KMS-11 (cell line): ENCODE measurements around the gene SRXN1.

Source experiments
- H2AFZ ChIP-seq: fragments of 200-600 bp; sonication (generic); 2 replicates; pipeline ENCODE4 v1.6.1; 2016; ENCODE audit warnings: antibody characterized with exemption, mixed run types, low read depth
- H3K27ac ChIP-seq: fragments of 200-600 bp; sonication (generic); 2 replicates; pipeline ENCODE4 v1.6.1; 2016; ENCODE audit warnings: mild to moderate bottlenecking, mixed run types
- H3K27me3 ChIP-seq: fragments of 200-600 bp; sonication (generic); 2 replicates; pipeline ENCODE4 v1.6.1; 2017; ENCODE audit warnings: mild to moderate bottlenecking, low read depth, mixed run types, moderate library complexity; ENCODE audit not compliant: insufficient read depth
- H3K36me3 ChIP-seq: fragments of 200-600 bp; sonication (generic); 2 replicates; pipeline ENCODE4 v1.6.1; 2017; ENCODE audit warnings: mild to moderate bottlenecking, mixed run types; ENCODE audit not compliant: insufficient read depth
- H3K4me1 ChIP-seq: fragments of 200-600 bp; sonication (generic); 2 replicates; pipeline ENCODE4 v1.6.1; 2016; ENCODE audit warnings: mild to moderate bottlenecking, low read depth, mixed run types; ENCODE audit not compliant: poor library complexity, severe bottlenecking
- H3K4me2 ChIP-seq: fragments of 200-600 bp; sonication (generic); 2 replicates; pipeline ENCODE4 v1.7.0; 2016; ENCODE audit warnings: mild to moderate bottlenecking, mixed run types
- H3K4me3 ChIP-seq: fragments of 200-600 bp; sonication (generic); IDR thresholded peaks from 2 replicates; pipeline ENCODE4 v1.6.1; 2017; ENCODE audit warnings: low read depth, low read length, mixed read lengths; ENCODE audit not compliant: insufficient read depth
- H3K79me2 ChIP-seq: fragments of 200-600 bp; sonication (generic); 2 replicates; pipeline ENCODE4 v1.6.1; 2016; ENCODE audit warnings: low read depth, mixed run types; ENCODE audit not compliant: insufficient read depth
- H3K9ac ChIP-seq: fragments of 200-600 bp; sonication (generic); 2 replicates; pipeline ENCODE4 v1.6.1; 2016; ENCODE audit warnings: mild to moderate bottlenecking, mixed run types
- H4K20me1 ChIP-seq: fragments of 200-600 bp; sonication (generic); 2 replicates; pipeline ENCODE4 v1.6.1; 2016; ENCODE audit warnings: mild to moderate bottlenecking, mixed run types; ENCODE audit not compliant: insufficient read depth
- TF ChIP-seq, protein P1 (sequence below): fragments of 200-600 bp; sonication (generic); conservative IDR thresholded peaks from 2 replicates; pipeline ENCODE4 v1.6.1; 2017; ENCODE audit warnings: low read depth, mild to moderate bottlenecking, antibody characterized with exemption, low read length, moderate library complexity, mixed read lengths

Gene SRXN1

DNA sequence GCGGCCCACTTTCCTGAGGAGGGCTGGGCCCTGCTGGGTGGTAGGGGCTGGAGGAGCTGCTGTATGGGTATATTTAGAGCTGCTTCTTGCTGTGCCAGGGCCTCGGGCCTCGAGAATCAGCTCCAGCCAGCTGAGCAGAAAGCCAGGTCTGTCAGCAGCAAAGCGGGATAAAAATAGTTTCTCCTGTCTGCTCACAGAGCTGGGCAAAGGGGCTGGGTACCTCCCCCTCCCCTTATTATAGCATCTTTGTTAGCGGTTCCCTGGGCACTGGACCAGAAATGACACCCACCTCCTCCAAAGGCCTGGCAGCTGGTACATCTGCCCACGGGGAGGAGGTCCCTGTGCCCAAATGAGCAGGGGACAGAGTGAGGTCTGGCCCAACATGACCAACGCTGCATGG, 16.6 kb upstream of the SRXN1 start:
- Histone ChIP-seq H3K9ac (no peak overlapping the region), H3K36me3 (no peaks in the 10 kb centered on the region), H3K27ac (no peak overlapping the region), H3K79me2 (no peaks in the 10 kb centered on the region), H2AFZ (no peak overlapping the region), H4K20me1 (no peaks in the 10 kb centered on the region), H3K4me2 (no peak overlapping the region), H3K4me3 (no peak overlapping the region), H3K4me1 (no peaks in the 10 kb centered on the region), H3K27me3 (peaks cover 21% of the 10 kb centered on the region; the same call in 1 of the 2 replicates)
- TF ChIP-seq, protein P1, sequence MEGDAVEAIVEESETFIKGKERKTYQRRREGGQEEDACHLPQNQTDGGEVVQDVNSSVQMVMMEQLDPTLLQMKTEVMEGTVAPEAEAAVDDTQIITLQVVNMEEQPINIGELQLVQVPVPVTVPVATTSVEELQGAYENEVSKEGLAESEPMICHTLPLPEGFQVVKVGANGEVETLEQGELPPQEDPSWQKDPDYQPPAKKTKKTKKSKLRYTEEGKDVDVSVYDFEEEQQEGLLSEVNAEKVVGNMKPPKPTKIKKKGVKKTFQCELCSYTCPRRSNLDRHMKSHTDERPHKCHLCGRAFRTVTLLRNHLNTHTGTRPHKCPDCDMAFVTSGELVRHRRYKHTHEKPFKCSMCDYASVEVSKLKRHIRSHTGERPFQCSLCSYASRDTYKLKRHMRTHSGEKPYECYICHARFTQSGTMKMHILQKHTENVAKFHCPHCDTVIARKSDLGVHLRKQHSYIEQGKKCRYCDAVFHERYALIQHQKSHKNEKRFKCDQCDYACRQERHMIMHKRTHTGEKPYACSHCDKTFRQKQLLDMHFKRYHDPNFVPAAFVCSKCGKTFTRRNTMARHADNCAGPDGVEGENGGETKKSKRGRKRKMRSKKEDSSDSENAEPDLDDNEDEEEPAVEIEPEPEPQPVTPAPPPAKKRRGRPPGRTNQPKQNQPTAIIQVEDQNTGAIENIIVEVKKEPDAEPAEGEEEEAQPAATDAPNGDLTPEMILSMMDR: no peak

DNA sequence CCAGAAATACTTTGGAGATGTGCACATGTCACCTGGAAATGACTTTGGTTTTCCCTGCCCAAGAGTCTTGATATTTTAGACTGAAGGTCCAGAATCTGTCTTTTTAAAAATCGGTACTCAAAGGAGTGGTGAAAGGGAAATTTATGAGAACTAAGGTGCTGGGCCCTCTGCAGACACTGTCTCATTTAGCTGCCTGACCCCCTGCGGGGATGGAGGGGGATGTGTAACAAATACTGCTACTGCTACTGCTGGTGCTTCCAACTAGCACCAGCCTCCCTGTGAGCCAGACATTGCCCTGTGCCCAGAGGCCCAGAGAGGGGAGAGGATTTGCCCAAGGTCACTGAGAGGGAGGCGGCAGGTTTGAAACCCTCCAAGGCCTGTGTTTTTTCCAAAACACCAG, 15.6 kb upstream of the SRXN1 start:
- no peak overlapping the region for H3K4me3 ChIP-seq
- peaks cover 12% of the 10 kb centered on the region; the same call in 1 of the 2 replicates for H3K27me3 ChIP-seq

DNA sequence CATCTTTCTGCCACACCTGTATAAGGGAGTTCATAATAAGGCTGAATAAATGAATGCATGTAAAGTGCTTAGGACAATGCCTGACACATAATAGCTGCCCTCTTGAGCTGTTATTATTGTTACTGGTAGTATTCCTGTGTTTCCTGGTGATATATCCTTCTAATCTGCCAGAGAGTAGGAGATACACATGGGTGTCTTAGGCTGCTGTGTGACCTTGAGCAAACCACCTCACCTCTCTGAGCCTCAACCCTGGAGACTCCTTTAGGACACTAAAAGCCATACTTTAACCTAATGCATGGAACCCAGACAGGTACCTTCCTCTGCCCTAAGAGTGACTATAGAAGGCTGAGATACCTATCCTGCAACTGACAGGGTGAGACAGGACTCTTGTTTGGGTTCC, 15.1 kb upstream of the SRXN1 start:
- no peak overlapping the region for H3K4me2 ChIP-seq

More for the DNA sequence above, 15.6 kb upstream of the SRXN1 start:
- Histone ChIP-seq H3K79me2 (no peaks in the 10 kb centered on the region), H2AFZ (no peak overlapping the region), H3K4me1 (no peaks in the 10 kb centered on the region), H4K20me1 (no peaks in the 10 kb centered on the region), H3K4me2 (no peak overlapping the region), H3K9ac (no peak overlapping the region), H3K27ac (no peak overlapping the region), H3K36me3 (no peaks in the 10 kb centered on the region)
- TF ChIP-seq, protein P1: no peak

DNA sequence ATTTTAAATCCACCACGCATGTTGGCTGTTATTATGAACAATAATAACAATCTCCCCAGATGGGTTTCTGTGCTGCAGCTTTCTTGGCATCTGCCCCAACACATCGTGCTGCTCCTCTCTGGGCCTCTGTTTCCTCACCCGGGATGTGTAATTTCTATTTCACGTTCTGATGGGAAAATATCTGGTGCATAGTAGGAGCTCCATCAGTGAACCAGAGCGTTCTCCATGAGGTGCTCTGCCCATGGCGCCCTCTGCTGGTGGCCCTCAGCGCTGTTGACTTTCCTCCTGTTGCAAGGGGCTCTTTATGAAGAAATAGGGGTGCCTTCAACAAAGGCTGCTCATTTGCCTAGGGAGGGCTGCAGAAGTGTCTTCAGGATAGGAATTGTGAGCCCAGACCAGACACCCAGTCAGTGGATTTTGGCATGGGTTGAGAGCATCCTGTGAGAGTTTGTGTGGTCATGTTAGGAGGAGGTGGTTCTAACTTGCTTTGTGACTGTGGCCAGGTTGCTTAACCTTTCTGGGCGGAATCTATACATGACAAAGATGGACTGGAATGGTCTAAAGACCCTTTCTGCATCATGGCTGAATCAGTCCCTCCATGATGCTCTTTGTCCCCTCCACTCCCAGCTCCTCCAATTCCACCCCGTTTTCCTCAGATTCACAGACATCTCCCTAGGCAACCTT, 14.5 kb upstream of the SRXN1 start:
- TF ChIP-seq, protein P1: peak; percentile 92
- Histone ChIP-seq H3K27me3 (0 out of 2 replicates have a peak, but pooled peaks cover 2% of the 10 kb centered on the region), H2AFZ (no peak overlapping the region), H3K9ac (no peak overlapping the region), H3K36me3 (no peaks in the 10 kb centered on the region), H3K4me1 (no peaks in the 10 kb centered on the region), H4K20me1 (no peaks in the 10 kb centered on the region), H3K79me2 (no peaks in the 10 kb centered on the region), H3K4me3 (no peak overlapping the region), H3K27ac (no peak overlapping the region), H3K4me2 (no peak overlapping the region)

More for the DNA sequence above, 15.1 kb upstream of the SRXN1 start:
- H3K27ac ChIP-seq: no peak overlapping the region
- no peaks in the 10 kb centered on the region for H3K4me1 ChIP-seq
- H3K4me3 ChIP-seq: no peak overlapping the region
- H2AFZ ChIP-seq: no peak overlapping the region
- no peaks in the 10 kb centered on the region for H3K36me3 ChIP-seq
- peaks cover 6% of the 10 kb centered on the region; the same call in 1 of the 2 replicates for H3K27me3 ChIP-seq
- TF ChIP-seq, protein P1: no peak
- H3K9ac ChIP-seq: no peak overlapping the region
- H3K79me2 ChIP-seq: no peaks in the 10 kb centered on the region
- no peaks in the 10 kb centered on the region for H4K20me1 ChIP-seq
